ENCODE measurements around the gene B3GALT4.
A peak's percentile ranks its signal among the peaks of the same experiment; 100 is the strongest.
"Not testable (repeated sequence)": the region's sequence is repeated elsewhere in the genome, so short reads cannot be mapped to it uniquely, and the experiment has no call there.

The B3GALT4 gene

GRCh38 chr6:33271468-33272274 is 5.3 kb upstream of the B3GALT4 start, which contains the start of the genes RPS18 and VPS52:
Gene RPS18, plus strand, starts transcription at chr6:33272075. Its CDS starts 45 bp downstream, at chr6:33272120.
Gene VPS52, minus strand, starts transcription at chr6:33271876. Its CDS starts 201 bp downstream, at chr6:33271675.
- peak; percentile 71 to 89 for DNase-seq (ENCODE audit: extremely low read depth in 1 of 2, low read depth in 1 of 2)

GRCh38 chr6:33272275-33273128 is 4.4 kb upstream of the B3GALT4 start:
- DNase-seq (ENCODE audit: extremely low read depth in 1 of 2, low read depth in 1 of 2) = no peak

GRCh38 chr6:33273129-33273923 is 3.6 kb upstream of the B3GALT4 start:
- DNase-seq (ENCODE audit: extremely low read depth in 1 of 2, low read depth in 1 of 2) = no peak

- DNase-seq (ENCODE audit: extremely low read depth in 1 of 2, low read depth in 1 of 2) = no peak
Observed at GRCh38 chr6:33273924-33274902, 2.7 kb upstream of the B3GALT4 start.

GRCh38 chr6:33275795-33276580 is 935 bp upstream of the B3GALT4 start:
- DNase-seq (ENCODE audit: extremely low read depth in 1 of 2, low read depth in 1 of 2) = not testable (repeated sequence)

- no peak for DNase-seq (ENCODE audit: extremely low read depth in 1 of 2, low read depth in 1 of 2)
Observed at GRCh38 chr6:33276581-33276863, 401 bp upstream of the B3GALT4 start.

GRCh38 chr6:33277663-33278391 is 904 bp downstream of the B3GALT4 start:
- no peak for DNase-seq (ENCODE audit: extremely low read depth in 1 of 2, low read depth in 1 of 2)

- no peak for DNase-seq (ENCODE audit: extremely low read depth in 1 of 2, low read depth in 1 of 2)
Observed at GRCh38 chr6:33278392-33278741, 1.4 kb downstream of the B3GALT4 start.

GRCh38 chr6:33278810-33279209 is 1.9 kb downstream of the B3GALT4 start:
- no peak for DNase-seq (ENCODE audit: extremely low read depth in 1 of 2, low read depth in 1 of 2)

GRCh38 chr6:33279257-33279695 is 2.4 kb downstream of the B3GALT4 start:
- DNase-seq (ENCODE audit: extremely low read depth in 1 of 2, low read depth in 1 of 2) = no peak

GRCh38 chr6:33279971-33280511 is 3.1 kb downstream of the B3GALT4 start:
- no peak for DNase-seq (ENCODE audit: extremely low read depth in 1 of 2, low read depth in 1 of 2)

- DNase-seq (ENCODE audit: extremely low read depth in 1 of 2, low read depth in 1 of 2) = no peak
Observed at GRCh38 chr6:33280539-33280938, 3.6 kb downstream of the B3GALT4 start.

- not testable (repeated sequence) for DNase-seq (ENCODE audit: extremely low read depth in 1 of 2, low read depth in 1 of 2)
Observed at GRCh38 chr6:33285214-33285613, 8.3 kb downstream of the B3GALT4 start.

- DNase-seq (ENCODE audit: extremely low read depth in 1 of 2, low read depth in 1 of 2) = no peak
Observed at GRCh38 chr6:33286946-33287914, 10.3 kb downstream of the B3GALT4 start.

- no peak for DNase-seq (ENCODE audit: extremely low read depth in 1 of 2, low read depth in 1 of 2)
Observed at GRCh38 chr6:33288141-33288920, 11.4 kb downstream of the B3GALT4 start.
